ENCODE results near the gene ADAMTS19.

ADAMTS19 gene

GRCh38 chr5:129506950-129507349 is 46.9 kb downstream of the ADAMTS19 start:
- no peak overlapping the region for H3K27ac ChIP-seq (ENCODE audit: low read depth, low read length)
- no peaks in the 10 kb centered on the region for H3K4me1 ChIP-seq (ENCODE audit: control insufficient read depth in 5 of 5, insufficient read depth in 5 of 5, low read length in 5 of 5)
- no peaks in the 10 kb centered on the region for H3K36me3 ChIP-seq (ENCODE audit: control insufficient read depth in 5 of 5, insufficient read depth in 5 of 5, low read length in 5 of 5)
- no peak overlapping the region for H3K9ac ChIP-seq (ENCODE audit: low read length in 5 of 5)
- H3K9me3 ChIP-seq (ENCODE audit: control insufficient read depth in 5 of 5, low read length in 5 of 5): no peaks in the 10 kb centered on the region
- no peak overlapping the region for H3K4me3 ChIP-seq (ENCODE audit: low read depth in 1 of 5, low read length in 5 of 5)
- no peaks in the 10 kb centered on the region for H3K27me3 ChIP-seq (ENCODE audit: control insufficient read depth in 5 of 5, insufficient read depth in 4 of 5, low read length in 5 of 5)

- no peak overlapping the region for H3K27ac ChIP-seq (ENCODE audit: low read depth, low read length)
- H3K4me1 ChIP-seq (ENCODE audit: control insufficient read depth in 5 of 5, insufficient read depth in 5 of 5, low read length in 5 of 5): no peaks in the 10 kb centered on the region
- no peaks in the 10 kb centered on the region for H3K27me3 ChIP-seq (ENCODE audit: control insufficient read depth in 5 of 5, insufficient read depth in 4 of 5, low read length in 5 of 5)
- no peak overlapping the region for H3K4me3 ChIP-seq (ENCODE audit: low read depth in 1 of 5, low read length in 5 of 5)
- H3K36me3 ChIP-seq (ENCODE audit: control insufficient read depth in 5 of 5, insufficient read depth in 5 of 5, low read length in 5 of 5): no peaks in the 10 kb centered on the region
- H3K9ac ChIP-seq (ENCODE audit: low read length in 5 of 5): no peak overlapping the region
- no peaks in the 10 kb centered on the region for H3K9me3 ChIP-seq (ENCODE audit: control insufficient read depth in 5 of 5, low read length in 5 of 5)
Measured at GRCh38 chr5:129507527-129507926, 47.4 kb downstream of the ADAMTS19 start.

GRCh38 chr5:129508606-129509005 is 48.5 kb downstream of the ADAMTS19 start:
- Histone ChIP-seq H3K4me3 (ENCODE audit: low read depth in 1 of 5, low read length in 5 of 5) (no peak overlapping the region), H3K27me3 (ENCODE audit: control insufficient read depth in 5 of 5, insufficient read depth in 4 of 5, low read length in 5 of 5) (no peaks in the 10 kb centered on the region), H3K4me1 (ENCODE audit: control insufficient read depth in 5 of 5, insufficient read depth in 5 of 5, low read length in 5 of 5) (no peaks in the 10 kb centered on the region), H3K9ac (ENCODE audit: low read length in 5 of 5) (no peak overlapping the region), H3K27ac (ENCODE audit: low read depth, low read length) (no peak overlapping the region), H3K9me3 (ENCODE audit: control insufficient read depth in 5 of 5, low read length in 5 of 5) (no peaks in the 10 kb centered on the region), H3K36me3 (ENCODE audit: control insufficient read depth in 5 of 5, insufficient read depth in 5 of 5, low read length in 5 of 5) (no peaks in the 10 kb centered on the region)

- no peaks in the 10 kb centered on the region for H3K9me3 ChIP-seq (ENCODE audit: control insufficient read depth in 5 of 5, low read length in 5 of 5)
- no peaks in the 10 kb centered on the region for H3K4me1 ChIP-seq (ENCODE audit: control insufficient read depth in 5 of 5, insufficient read depth in 5 of 5, low read length in 5 of 5)
- H3K36me3 ChIP-seq (ENCODE audit: control insufficient read depth in 5 of 5, insufficient read depth in 5 of 5, low read length in 5 of 5): no peaks in the 10 kb centered on the region
- H3K9ac ChIP-seq (ENCODE audit: low read length in 5 of 5): no peak overlapping the region
- no peak overlapping the region for H3K27ac ChIP-seq (ENCODE audit: low read depth, low read length)
- H3K27me3 ChIP-seq (ENCODE audit: control insufficient read depth in 5 of 5, insufficient read depth in 4 of 5, low read length in 5 of 5): no peaks in the 10 kb centered on the region
- H3K4me3 ChIP-seq (ENCODE audit: low read depth in 1 of 5, low read length in 5 of 5): no peak overlapping the region
Measured at GRCh38 chr5:129509363-129509975, 49.4 kb downstream of the ADAMTS19 start.

GRCh38 chr5:129511291-129511690 is 51.2 kb downstream of the ADAMTS19 start:
- no peak overlapping the region for H3K9ac ChIP-seq (ENCODE audit: low read length in 5 of 5)
- no peaks in the 10 kb centered on the region for H3K4me1 ChIP-seq (ENCODE audit: control insufficient read depth in 5 of 5, insufficient read depth in 5 of 5, low read length in 5 of 5)
- no peak overlapping the region for H3K27ac ChIP-seq (ENCODE audit: low read depth, low read length)
- no peak overlapping the region for H3K4me3 ChIP-seq (ENCODE audit: low read depth in 1 of 5, low read length in 5 of 5)
- no peaks in the 10 kb centered on the region for H3K36me3 ChIP-seq (ENCODE audit: control insufficient read depth in 5 of 5, insufficient read depth in 5 of 5, low read length in 5 of 5)
- H3K27me3 ChIP-seq (ENCODE audit: control insufficient read depth in 5 of 5, insufficient read depth in 4 of 5, low read length in 5 of 5): no peaks in the 10 kb centered on the region
- H3K9me3 ChIP-seq (ENCODE audit: control insufficient read depth in 5 of 5, low read length in 5 of 5): peaks cover 0 to 1% (median 0%) of the 10 kb centered on the region in 5 donors

- H3K27ac ChIP-seq (ENCODE audit: low read depth, low read length): no peak overlapping the region
- no peaks in the 10 kb centered on the region for H3K27me3 ChIP-seq (ENCODE audit: control insufficient read depth in 5 of 5, insufficient read depth in 4 of 5, low read length in 5 of 5)
- H3K9ac ChIP-seq (ENCODE audit: low read length in 5 of 5): no peak overlapping the region
- no peaks in the 10 kb centered on the region for H3K36me3 ChIP-seq (ENCODE audit: control insufficient read depth in 5 of 5, insufficient read depth in 5 of 5, low read length in 5 of 5)
- H3K9me3 ChIP-seq (ENCODE audit: control insufficient read depth in 5 of 5, low read length in 5 of 5): no peaks in the 10 kb centered on the region
- H3K4me3 ChIP-seq (ENCODE audit: low read depth in 1 of 5, low read length in 5 of 5): no peak overlapping the region
- H3K4me1 ChIP-seq (ENCODE audit: control insufficient read depth in 5 of 5, insufficient read depth in 5 of 5, low read length in 5 of 5): no peaks in the 10 kb centered on the region
Measured at GRCh38 chr5:129541051-129541450, 81.0 kb downstream of the ADAMTS19 start.

GRCh38 chr5:129541648-129542251 is 81.7 kb downstream of the ADAMTS19 start:
- Histone ChIP-seq H3K9me3 (ENCODE audit: control insufficient read depth in 5 of 5, low read length in 5 of 5) (peaks cover 0 to under 1% (median 0%) of the 10 kb centered on the region in 5 donors), H3K4me1 (ENCODE audit: control insufficient read depth in 5 of 5, insufficient read depth in 5 of 5, low read length in 5 of 5) (no peaks in the 10 kb centered on the region), H3K27me3 (ENCODE audit: control insufficient read depth in 5 of 5, insufficient read depth in 4 of 5, low read length in 5 of 5) (no peaks in the 10 kb centered on the region), H3K4me3 (ENCODE audit: low read depth in 1 of 5, low read length in 5 of 5) (no peak overlapping the region), H3K36me3 (ENCODE audit: control insufficient read depth in 5 of 5, insufficient read depth in 5 of 5, low read length in 5 of 5) (no peaks in the 10 kb centered on the region), H3K27ac (ENCODE audit: low read depth, low read length) (no peak overlapping the region), H3K9ac (ENCODE audit: low read length in 5 of 5) (no peak overlapping the region)

GRCh38 chr5:129547137-129547536 is 87.0 kb downstream of the ADAMTS19 start:
- Histone ChIP-seq H3K9ac (ENCODE audit: low read length in 5 of 5) (no peak overlapping the region), H3K9me3 (ENCODE audit: control insufficient read depth in 5 of 5, low read length in 5 of 5) (peaks cover 0 to 5% (median 0%) of the 10 kb centered on the region in 5 donors), H3K4me1 (ENCODE audit: control insufficient read depth in 5 of 5, insufficient read depth in 5 of 5, low read length in 5 of 5) (no peaks in the 10 kb centered on the region), H3K27ac (ENCODE audit: low read depth, low read length) (no peak overlapping the region), H3K27me3 (ENCODE audit: control insufficient read depth in 5 of 5, insufficient read depth in 4 of 5, low read length in 5 of 5) (no peaks in the 10 kb centered on the region), H3K4me3 (ENCODE audit: low read depth in 1 of 5, low read length in 5 of 5) (no peak overlapping the region), H3K36me3 (ENCODE audit: control insufficient read depth in 5 of 5, insufficient read depth in 5 of 5, low read length in 5 of 5) (no peaks in the 10 kb centered on the region)

GRCh38 chr5:129554134-129554904 is 94.2 kb downstream of the ADAMTS19 start:
- no peak overlapping the region for H3K27ac ChIP-seq (ENCODE audit: low read depth, low read length)
- no peaks in the 10 kb centered on the region for H3K36me3 ChIP-seq (ENCODE audit: control insufficient read depth in 5 of 5, insufficient read depth in 5 of 5, low read length in 5 of 5)
- H3K9me3 ChIP-seq (ENCODE audit: control insufficient read depth in 5 of 5, low read length in 5 of 5): no peaks in the 10 kb centered on the region
- H3K9ac ChIP-seq (ENCODE audit: low read length in 5 of 5): no peak overlapping the region
- no peaks in the 10 kb centered on the region for H3K4me1 ChIP-seq (ENCODE audit: control insufficient read depth in 5 of 5, insufficient read depth in 5 of 5, low read length in 5 of 5)
- H3K4me3 ChIP-seq (ENCODE audit: low read depth in 1 of 5, low read length in 5 of 5): no peak overlapping the region
- H3K27me3 ChIP-seq (ENCODE audit: control insufficient read depth in 5 of 5, insufficient read depth in 4 of 5, low read length in 5 of 5): no peaks in the 10 kb centered on the region

GRCh38 chr5:129563585-129563984 is 103.5 kb downstream of the ADAMTS19 start:
- Histone ChIP-seq H3K4me3 (ENCODE audit: low read depth in 1 of 5, low read length in 5 of 5) (no peak overlapping the region), H3K9ac (ENCODE audit: low read length in 5 of 5) (no peak overlapping the region), H3K27ac (ENCODE audit: low read depth, low read length) (no peak overlapping the region), H3K27me3 (ENCODE audit: control insufficient read depth in 5 of 5, insufficient read depth in 4 of 5, low read length in 5 of 5) (no peaks in the 10 kb centered on the region), H3K9me3 (ENCODE audit: control insufficient read depth in 5 of 5, low read length in 5 of 5) (no peaks in the 10 kb centered on the region), H3K4me1 (ENCODE audit: control insufficient read depth in 5 of 5, insufficient read depth in 5 of 5, low read length in 5 of 5) (no peaks in the 10 kb centered on the region), H3K36me3 (ENCODE audit: control insufficient read depth in 5 of 5, insufficient read depth in 5 of 5, low read length in 5 of 5) (no peaks in the 10 kb centered on the region)
